Measurements from ENCODE around the gene ASIC4.

DNA sequence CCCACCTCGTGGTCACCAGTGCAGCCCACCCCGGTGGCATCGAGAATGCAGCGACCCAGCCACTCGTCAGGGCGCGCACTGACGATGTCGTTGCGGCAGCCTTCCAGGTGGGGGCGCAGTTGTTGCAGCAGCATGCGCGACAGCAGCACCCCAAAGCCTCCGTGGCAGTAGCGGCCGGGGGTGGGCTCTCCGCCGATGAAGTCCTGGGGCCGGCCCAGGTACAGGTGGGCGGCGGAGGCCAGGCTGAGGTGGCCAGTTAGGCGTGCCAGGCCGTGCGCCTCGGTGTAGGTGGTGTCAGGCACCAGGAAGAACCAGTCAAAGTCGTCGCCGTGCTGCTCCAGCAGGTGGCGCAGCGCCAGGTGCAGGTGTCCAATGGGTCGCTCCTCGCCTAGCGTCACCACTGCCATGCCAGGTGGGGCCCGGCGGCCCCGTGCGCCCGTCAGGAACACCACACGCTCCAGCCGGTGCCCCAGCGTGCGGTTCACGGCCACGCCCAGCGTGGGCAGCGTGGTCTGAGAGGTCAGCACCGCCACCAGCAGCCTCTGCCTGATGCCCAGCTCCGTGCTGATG, 27.4 kb downstream of the ASIC4 start:
- TF ChIP-seq EP300 (IDR thresholded peaks at IDR 0.05) (no peak), NR3C1 (IDR thresholded peaks at IDR 0.05) (no peak), BHLHE40 (IDR thresholded peaks at IDR 0.05; ENCODE audit: low read depth, low read length) (no peak), HOXA7 (CRISPR knock-in tag; IDR thresholded peaks at IDR 0.05) (no peak), CBX8 (IDR thresholded peaks at IDR 0.05) (no peak), EHMT2 (IDR thresholded peaks at IDR 0.05; ENCODE audit: low read depth) (no peak), RARB (CRISPR knock-in tag; IDR thresholded peaks at IDR 0.05) (no peak)
- TF ChIP-seq, protein P1, sequence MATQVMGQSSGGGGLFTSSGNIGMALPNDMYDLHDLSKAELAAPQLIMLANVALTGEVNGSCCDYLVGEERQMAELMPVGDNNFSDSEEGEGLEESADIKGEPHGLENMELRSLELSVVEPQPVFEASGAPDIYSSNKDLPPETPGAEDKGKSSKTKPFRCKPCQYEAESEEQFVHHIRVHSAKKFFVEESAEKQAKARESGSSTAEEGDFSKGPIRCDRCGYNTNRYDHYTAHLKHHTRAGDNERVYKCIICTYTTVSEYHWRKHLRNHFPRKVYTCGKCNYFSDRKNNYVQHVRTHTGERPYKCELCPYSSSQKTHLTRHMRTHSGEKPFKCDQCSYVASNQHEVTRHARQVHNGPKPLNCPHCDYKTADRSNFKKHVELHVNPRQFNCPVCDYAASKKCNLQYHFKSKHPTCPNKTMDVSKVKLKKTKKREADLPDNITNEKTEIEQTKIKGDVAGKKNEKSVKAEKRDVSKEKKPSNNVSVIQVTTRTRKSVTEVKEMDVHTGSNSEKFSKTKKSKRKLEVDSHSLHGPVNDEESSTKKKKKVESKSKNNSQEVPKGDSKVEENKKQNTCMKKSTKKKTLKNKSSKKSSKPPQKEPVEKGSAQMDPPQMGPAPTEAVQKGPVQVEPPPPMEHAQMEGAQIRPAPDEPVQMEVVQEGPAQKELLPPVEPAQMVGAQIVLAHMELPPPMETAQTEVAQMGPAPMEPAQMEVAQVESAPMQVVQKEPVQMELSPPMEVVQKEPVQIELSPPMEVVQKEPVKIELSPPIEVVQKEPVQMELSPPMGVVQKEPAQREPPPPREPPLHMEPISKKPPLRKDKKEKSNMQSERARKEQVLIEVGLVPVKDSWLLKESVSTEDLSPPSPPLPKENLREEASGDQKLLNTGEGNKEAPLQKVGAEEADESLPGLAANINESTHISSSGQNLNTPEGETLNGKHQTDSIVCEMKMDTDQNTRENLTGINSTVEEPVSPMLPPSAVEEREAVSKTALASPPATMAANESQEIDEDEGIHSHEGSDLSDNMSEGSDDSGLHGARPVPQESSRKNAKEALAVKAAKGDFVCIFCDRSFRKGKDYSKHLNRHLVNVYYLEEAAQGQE (IDR thresholded peaks at IDR 0.05): no peak
